ENCODE measurements around the gene CCDC24. TPM values are rescaled to one million over a fixed set of nuclear protein-coding genes. Genes with fewer than 3 reads are reported as not detected.

CCDC24 gene
- total and polyA plus RNA-seq, 2 of the 4 experiments (the other 2 are of a cell fraction), result 1.4 to 4.6 TPM

DNA sequence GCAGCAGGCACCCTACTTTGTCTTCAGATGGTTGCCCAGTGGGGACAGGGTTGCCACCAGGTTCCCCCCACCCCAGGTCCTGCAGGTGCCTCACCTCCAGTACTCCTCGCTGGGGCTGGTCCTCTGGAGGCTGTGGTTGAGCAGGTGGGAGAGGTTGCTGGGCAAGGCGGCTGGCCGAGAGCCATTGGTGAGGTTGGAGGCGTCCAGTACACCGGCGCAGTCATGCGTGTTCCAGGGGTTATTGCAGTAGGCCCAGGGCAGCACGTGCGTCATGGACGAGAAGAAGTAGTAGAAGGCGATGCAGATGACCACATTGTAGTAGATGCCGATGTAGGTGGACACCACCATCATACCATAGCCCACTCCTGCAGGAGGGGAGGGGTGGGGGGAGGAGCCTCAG lies 16.9 kb downstream of the CCDC24 start:
- POLR2A ChIA-PET (ENCODE audit: unreplicated experiment), result no interaction called here
- WGBS, 2 experiments (ENCODE audit: extremely low coverage in 2 of 2, insufficient read length in 1 of 2), result no CpG with 5 or more reads among the region's 12 CpGs
- no peak overlapping the region for H3K27ac ChIP-seq (ENCODE audit: insufficient read depth, low read length)

More for the DNA sequence above, 16.9 kb downstream of the CCDC24 start:
- CTCF ChIA-PET, result no interaction called here
- dilution Hi-C loops (cut with HindIII; ENCODE audit: low sequenced_read_pairs, unreplicated experiment), result no loop called here
- H2BK20ac ChIP-seq (ENCODE audit: low read depth, low read length), result no peak overlapping the region
- H2BK5ac ChIP-seq (ENCODE audit: low read depth, low read length, poor library complexity, severe bottlenecking), result no peak overlapping the region
- no peak overlapping the region for H2AK9ac ChIP-seq (replicated peaks; ENCODE audit: low read depth, low read length, poor library complexity)
- no peaks in the 10 kb centered on the region for H4K20me1 ChIP-seq (ENCODE audit: insufficient read depth, low read length)
- no peak overlapping the region for H2BK15ac ChIP-seq (ENCODE audit: low read depth, low read length)
- H3K14ac ChIP-seq (replicated peaks; ENCODE audit: low read depth, low read length), result no peak overlapping the region
- no peak overlapping the region for H3K4me2 ChIP-seq (ENCODE audit: low read depth, low read length)
- H3K18ac ChIP-seq (ENCODE audit: low read depth, low read length), result no peak overlapping the region
- H3K4me1 ChIP-seq (ENCODE audit: control insufficient read depth, insufficient read depth, low read length), result no peaks in the 10 kb centered on the region; the same call in 1 of the 2 replicates
- ATAC-seq (ENCODE audit: low read depth) (no peak), DNase-seq (no peak)
- no peak overlapping the region for H3K56ac ChIP-seq (ENCODE audit: extremely low read depth, insufficient read depth, low read length)
- H4K5ac ChIP-seq (ENCODE audit: low read depth, low read length), result no peak overlapping the region
- H2BK120ac ChIP-seq (ENCODE audit: low read depth, low read length), result no peak overlapping the region
- in situ Hi-C loops (cut with MboI; ENCODE audit: low sequenced_read_pairs), result loop anchor here (5.0 kb wide), 1 partner anchor 39 kb away; no protein-coding TSS in a partner anchor
- H3K23ac ChIP-seq (ENCODE audit: low read depth, low read length), result no peak overlapping the region
- no peaks in the 10 kb centered on the region for H3K27me3 ChIP-seq (ENCODE audit: control insufficient read depth, insufficient read depth, low read length)
- H3K9me3 ChIP-seq (ENCODE audit: control insufficient read depth, insufficient read depth, low read length), result no peaks in the 10 kb centered on the region
- H3K9me1 ChIP-seq (ENCODE audit: insufficient read depth, low read length), result no peaks in the 10 kb centered on the region
- H4K8ac ChIP-seq (ENCODE audit: low read depth in 2 of 2, low read length in 2 of 2), result no peak overlapping the region
- H2AFZ ChIP-seq (replicated peaks; ENCODE audit: low read length, poor library complexity), result no peak overlapping the region
- BruUV-seq (replicated peaks), result no TSS peak
- H3K79me1 ChIP-seq (ENCODE audit: low read depth in 1 of 2, low read length in 2 of 2), result no peaks in the 10 kb centered on the region
- H4K91ac ChIP-seq (ENCODE audit: insufficient read depth, low read depth, low read length), result no peak overlapping the region
- no peak overlapping the region for H3K4me3 ChIP-seq (ENCODE audit: insufficient read depth, low read depth, low read length)
- H3K4ac ChIP-seq (ENCODE audit: low read depth, low read length), result no peak overlapping the region
- TF ChIP-seq RFX5 (IDR thresholded peaks at IDR 0.05; ENCODE audit: low read depth, low read length) (no peak), FOS (IDR thresholded peaks at IDR 0.05; ENCODE audit: low read depth, low read length) (no peak), POLR2A (IDR thresholded peaks at IDR 0.05; ENCODE audit: low read depth, low read length) (no peak), CEBPB (IDR thresholded peaks at IDR 0.05; ENCODE audit: low read depth, low read length) (no peak), SMC3 (IDR thresholded peaks at IDR 0.05; ENCODE audit: low read depth, low read length) (no peak), NFE2L2 (IDR thresholded peaks at IDR 0.05; ENCODE audit: low read depth, low read length) (no peak), MAZ (IDR thresholded peaks at IDR 0.05; ENCODE audit: borderline replicate concordance, low read depth, low read length) (no peak)
- TF ChIP-seq, protein P1, sequence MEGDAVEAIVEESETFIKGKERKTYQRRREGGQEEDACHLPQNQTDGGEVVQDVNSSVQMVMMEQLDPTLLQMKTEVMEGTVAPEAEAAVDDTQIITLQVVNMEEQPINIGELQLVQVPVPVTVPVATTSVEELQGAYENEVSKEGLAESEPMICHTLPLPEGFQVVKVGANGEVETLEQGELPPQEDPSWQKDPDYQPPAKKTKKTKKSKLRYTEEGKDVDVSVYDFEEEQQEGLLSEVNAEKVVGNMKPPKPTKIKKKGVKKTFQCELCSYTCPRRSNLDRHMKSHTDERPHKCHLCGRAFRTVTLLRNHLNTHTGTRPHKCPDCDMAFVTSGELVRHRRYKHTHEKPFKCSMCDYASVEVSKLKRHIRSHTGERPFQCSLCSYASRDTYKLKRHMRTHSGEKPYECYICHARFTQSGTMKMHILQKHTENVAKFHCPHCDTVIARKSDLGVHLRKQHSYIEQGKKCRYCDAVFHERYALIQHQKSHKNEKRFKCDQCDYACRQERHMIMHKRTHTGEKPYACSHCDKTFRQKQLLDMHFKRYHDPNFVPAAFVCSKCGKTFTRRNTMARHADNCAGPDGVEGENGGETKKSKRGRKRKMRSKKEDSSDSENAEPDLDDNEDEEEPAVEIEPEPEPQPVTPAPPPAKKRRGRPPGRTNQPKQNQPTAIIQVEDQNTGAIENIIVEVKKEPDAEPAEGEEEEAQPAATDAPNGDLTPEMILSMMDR (conservative IDR thresholded peaks at IDR 0.05; ENCODE audit: low read depth, low read length), result no peak
- no peak overlapping the region for H2AK5ac ChIP-seq (ENCODE audit: low read depth, low read length)
- H3K9ac ChIP-seq (ENCODE audit: low read depth, low read length), result no peak overlapping the region
- H3K36me3 ChIP-seq (ENCODE audit: control insufficient read depth, insufficient read depth, low read length), result peaks cover 5% of the 10 kb centered on the region; the same call in 1 of the 2 replicates
- intact Hi-C loops (cut with micrococcal nuclease), result loop anchor here (5.0 to 10.0 kb wide), 3 partner anchors 209 to 589 kb away; no protein-coding TSS in a partner anchor
